NCI-H2107 (cell line): ENCODE data around the gene C1QTNF1.

Experiments used
- DNase-seq: peaks from one replicate; lab custom pipeline; 2025; lab: John Stamatoyannopoulos, UW

The C1QTNF1 gene

DNA sequence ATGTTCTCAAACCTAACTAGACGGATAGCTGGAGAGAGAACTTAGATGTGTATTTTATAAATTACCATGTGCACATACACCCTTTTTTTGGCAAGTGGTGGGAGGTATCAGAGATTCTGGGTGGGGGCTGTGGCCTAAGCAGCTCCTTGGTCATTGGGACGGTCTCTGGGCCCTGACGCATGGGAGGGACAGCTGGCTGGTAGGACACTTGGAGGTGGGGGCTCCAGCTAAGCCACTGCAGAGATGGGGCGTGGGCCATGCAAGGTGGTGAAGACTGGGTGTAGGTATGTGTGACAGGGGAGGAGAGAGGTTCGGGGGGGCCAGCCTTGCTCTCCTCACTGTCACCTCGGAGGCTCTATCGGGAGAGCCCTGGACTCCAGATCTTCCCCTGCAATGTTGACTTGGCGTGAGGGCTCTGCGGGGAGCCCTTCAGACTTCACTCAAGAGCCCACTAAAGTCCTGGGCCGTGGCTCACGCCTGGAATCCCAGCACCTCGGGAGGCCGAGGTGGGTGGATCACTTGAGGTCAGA lies 17.1 kb downstream of the C1QTNF1 start:
- DNase-seq: no peak

DNA sequence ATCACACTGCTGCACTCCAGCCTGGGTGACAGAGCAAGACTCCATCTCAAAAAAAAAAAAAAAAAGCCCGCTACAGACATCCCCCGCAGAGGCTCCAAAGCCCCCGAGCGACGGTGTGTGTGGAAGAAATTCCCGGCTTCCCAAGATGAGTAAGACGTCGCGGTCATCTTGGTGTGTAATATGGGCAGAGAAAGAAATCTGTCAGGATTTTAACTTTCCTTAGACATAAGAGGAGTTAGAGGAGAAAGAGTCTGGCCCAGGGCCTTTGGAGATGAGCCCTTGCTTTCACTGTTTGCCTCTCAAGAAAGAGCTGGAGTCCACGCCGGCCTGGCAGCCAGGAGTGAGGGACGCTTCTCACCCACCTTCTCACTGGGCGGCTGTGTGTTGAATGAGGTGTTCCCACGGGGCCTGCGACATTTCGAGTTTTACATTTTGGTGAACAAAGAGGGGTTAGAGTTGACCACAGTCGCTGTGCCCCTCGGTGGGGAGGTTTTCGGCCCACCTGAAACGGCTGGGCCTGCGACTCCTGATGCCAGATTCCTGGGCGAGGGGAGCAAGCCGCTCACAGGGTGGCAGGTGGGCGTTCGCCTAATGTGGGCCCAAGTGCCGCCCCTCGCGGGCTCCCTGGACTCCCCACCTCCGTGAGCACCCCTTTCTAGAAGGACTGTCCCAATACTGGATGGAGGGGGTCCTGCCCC lies 17.9 kb downstream of the C1QTNF1 start:
- no peak for DNase-seq

DNA sequence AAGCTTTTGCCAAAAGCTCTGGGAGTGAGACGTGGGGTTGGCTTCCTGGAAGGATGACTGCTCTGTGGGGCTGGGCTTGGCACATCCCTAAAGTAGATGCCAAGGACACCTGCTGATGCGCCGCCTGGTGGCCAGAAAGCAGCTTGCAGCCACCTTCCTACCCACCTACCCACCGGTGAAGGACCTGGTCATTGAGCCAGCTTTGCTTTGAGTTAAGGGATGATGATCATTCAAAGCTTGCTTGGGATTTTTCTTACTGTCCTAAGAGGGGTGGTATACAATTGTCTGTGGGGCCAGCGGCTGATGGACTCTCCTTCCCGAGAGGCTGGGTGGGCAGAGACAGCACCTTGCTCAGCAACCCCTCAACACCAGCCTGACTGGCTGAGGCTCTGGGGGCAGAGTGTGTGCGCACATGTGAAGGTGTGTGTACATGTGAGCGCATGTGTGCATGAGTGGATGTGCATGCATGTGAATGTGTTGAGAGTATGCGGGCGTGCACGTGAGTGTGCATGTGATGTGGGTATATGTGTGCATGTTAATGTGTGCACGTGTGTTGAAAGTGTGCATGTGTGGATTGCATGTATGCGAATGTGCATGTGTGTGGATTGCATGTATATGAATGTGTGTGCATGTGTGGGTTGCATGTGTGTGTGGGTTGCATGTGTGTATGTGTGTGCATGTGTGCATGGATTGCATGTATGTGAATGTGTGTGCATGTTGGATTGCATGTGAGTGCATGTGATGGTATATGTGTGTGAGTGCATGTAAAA lies 18.6 kb downstream of the C1QTNF1 start:
- DNase-seq: peak; percentile 55

DNA sequence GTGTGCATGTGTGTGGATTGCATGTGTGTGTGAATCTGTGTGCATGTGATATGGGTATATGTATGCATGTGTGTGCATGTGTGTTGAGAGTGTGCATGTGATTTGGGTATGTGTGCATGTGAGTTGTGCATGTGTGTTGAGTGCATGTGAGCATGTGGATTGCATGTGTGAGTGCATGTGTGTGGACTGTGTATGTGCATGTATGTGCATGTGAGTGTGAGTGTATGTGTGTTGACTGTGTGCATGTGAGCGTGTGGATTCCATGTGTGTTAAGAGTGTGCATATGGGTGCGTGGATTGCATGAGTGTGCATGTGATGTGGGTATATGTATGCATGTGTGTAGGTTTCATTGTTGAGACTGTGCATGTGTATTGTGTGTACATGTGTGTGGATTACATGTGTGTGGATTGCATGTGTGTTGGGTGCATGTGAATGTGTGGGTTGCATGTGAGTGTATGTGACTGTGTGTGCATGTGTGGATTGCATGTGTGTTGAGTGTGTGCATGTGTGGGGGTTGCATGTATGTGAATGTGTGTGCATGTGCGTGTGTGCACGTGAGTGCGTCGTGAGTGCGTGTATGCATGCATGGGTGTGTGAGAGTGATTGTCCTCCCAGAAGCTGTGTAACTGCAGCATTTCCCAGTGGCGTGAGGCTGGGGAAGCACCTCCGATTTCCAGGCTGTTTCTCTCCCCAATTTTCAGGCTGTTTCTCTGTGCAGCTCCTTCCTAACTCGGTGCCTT lies 19.4 kb downstream of the C1QTNF1 start:
- DNase-seq: no peak

DNA sequence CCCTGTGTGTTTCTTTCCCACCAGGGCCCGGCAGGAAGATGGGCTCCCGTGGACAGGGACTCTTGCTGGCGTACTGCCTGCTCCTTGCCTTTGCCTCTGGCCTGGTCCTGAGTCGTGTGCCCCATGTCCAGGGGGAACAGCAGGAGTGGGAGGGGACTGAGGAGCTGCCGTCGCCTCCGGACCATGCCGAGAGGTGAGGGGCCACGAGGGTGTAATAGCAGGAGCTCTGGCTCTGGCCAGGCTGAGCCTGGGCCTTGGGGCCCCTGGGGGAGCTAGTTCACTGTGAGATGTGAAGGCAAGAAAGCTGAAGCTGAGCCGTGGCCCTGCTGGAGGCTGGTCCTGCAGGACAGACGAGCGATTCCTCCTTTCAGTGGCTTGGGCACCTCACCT lies 20.0 kb downstream of the C1QTNF1 start:
- no peak for DNase-seq

DNA sequence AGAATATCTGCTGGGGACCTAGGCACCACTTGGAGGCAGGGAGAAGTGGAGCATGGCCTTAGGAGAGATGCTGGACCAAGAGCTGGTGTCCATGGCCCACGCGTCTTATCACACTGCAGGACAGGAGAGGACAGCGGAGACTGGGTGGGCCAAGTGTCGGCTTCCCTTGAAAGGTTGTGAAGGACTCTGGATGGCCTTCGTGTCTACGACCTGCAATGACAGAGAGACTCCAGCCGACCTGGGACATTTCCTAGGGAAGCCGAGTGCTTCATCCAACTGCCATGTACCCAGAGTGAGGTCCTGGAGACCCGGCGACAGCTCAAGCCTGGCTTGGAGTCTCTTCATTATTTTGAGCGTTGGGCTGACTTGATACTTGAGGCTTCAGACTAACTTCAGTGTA lies 20.5 kb downstream of the C1QTNF1 start:
- DNase-seq: no peak

DNA sequence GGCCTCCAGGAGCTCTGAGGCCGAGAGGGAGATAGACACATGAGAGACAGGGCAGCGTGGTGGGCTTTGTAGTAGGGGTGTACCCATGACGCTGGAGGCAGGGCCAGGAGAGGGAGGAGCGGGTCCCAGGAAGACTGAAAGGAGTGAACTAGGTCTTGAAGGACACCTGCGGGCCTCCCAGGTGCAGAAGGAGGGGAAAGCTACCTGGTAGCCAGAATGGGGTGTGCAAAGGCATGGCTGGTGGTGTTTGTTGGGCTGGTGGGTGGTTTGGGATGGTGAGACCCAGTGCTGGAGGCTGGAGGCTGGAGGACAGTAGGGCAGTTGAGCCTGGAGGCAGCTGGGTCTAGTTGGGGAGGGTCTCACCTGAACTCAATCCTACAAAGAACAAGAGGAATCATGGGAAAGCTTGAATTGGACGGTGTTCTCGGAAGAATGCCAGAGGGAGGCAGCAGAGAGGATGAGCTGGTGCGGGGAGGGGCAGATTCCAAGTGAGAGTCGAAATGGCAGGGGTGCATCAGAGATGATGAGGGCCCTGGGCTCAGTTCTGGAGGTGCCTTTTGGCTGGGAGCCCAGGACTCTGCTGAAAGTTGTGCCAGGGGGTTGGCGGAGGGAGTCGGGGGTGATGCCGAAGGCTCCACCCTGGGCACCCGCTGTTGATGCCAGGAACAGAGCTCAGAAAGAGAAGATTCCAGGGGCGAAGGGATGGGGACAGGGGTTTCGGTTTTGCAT lies 21.2 kb downstream of the C1QTNF1 start:
- DNase-seq: no peak

DNA sequence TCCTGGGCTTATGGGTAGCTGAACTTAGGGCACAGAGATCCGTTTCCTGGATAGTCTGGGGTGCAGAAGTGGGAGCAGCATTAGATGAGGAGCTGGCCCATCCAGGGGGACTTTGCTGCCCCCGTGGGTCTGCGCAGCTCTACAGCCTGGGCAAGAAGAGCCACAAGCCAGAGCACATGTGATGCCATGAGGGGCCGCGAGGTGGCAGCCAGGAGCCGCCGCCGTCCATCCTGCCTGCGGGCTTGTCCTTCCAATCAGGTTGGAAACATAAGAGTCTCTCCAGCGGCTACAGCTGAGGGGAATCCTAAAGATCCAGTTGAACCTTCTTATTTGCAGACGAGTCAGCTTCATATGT lies 21.9 kb downstream of the C1QTNF1 start:
- DNase-seq: peak; percentile 86

DNA sequence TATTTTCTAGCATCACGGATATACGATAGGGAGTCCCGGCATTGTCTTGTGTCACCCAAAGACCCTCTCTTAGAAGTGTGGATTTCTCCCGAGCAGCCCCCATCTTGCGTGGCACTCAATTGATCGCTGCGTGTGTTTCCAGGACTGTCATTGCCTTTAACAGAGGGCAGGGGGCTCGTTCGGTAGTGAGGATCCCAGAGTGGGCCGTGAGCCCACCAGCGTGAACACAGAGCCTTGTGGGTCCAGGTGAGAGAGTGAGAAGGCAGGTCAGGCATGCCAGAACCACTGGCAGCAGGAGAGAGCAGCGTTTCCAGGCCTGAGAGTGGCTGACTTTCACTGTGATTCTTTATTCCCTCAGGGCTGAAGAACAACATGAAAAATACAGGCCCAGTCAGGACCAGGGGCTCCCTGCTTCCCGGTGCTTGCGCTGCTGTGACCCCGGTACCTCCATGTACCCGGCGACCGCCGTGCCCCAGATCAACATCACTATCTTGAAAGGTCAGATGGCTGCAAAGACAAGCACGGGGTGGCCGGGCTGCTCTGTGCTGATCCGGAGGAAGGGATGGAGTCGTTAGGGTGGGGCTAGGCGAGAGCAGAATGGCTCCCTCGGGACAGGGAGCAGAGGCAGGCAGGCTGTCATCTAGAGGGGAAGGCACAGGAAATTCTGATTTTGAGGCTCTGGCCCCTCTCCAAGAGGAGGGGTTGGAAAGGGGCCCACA lies 22.4 kb downstream of the C1QTNF1 start:
- DNase-seq: no peak

DNA sequence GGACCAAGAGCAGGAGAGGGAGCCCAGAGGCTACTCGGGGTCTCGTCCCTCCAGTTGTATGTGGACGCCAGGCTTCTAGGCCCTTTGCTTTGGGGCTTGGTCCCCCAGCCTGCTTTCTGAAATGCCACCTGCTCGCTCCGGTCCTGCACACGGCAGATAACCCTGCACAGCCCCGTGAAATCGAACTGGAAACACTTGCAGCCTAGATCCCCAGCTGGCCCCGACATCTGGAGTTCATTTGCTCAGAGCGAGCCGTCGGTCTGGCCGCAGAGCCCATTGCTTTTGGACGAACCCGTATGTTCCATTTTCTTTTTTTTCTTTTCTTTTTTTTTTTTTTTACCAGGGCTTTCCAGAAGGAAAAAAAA lies 22.9 kb downstream of the C1QTNF1 start:
- DNase-seq: no peak

DNA sequence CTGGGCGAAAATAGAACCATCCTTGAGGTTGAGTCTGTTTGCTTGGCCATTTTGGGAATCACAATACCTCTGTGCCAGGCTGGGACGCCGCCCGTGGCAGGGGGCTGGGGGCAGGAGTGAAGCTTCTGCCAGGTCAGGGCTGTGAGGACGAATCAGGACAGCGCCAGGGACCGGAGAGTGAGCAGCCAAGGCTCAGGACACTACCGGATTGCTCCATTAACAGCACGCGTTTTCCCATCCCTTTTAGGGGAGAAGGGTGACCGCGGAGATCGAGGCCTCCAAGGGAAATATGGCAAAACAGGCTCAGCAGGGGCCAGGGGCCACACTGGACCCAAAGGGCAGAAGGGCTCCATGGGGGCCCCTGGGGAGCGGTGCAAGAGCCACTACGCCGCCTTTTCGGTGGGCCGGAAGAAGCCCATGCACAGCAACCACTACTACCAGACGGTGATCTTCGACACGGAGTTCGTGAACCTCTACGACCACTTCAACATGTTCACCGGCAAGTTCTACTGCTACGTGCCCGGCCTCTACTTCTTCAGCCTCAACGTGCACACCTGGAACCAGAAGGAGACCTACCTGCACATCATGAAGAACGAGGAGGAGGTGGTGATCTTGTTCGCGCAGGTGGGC lies 23.4 kb downstream of the C1QTNF1 start:
- no peak for DNase-seq

DNA sequence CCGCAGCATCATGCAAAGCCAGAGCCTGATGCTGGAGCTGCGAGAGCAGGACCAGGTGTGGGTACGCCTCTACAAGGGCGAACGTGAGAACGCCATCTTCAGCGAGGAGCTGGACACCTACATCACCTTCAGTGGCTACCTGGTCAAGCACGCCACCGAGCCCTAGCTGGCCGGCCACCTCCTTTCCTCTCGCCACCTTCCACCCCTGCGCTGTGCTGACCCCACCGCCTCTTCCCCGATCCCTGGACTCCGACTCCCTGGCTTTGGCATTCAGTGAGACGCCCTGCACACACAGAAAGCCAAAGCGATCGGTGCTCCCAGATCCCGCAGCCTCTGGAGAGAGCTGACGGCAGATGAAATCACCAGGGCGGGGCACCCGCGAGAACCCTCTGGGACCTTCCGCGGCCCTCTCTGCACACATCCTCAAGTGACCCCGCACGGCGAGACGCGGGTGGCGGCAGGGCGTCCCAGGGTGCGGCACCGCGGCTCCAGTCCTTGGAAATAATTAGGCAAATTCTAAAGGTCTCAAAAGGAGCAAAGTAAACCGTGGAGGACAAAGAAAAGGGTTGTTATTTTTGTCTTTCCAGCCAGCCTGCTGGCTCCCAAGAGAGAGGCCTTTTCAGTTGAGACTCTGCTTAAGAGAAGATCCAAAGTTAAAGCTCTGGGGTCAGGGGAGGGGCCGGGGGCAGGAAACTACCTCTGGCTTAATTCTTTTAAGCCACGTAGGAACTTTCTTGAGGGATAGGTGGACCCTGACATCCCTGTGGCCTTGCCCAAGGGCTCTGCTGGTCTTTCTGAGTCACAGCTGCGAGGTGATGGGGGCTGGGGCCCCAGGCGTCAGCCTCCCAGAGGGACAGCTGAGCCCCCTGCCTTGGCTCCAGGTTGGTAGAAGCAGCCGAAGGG lies 24.2 kb downstream of the C1QTNF1 start:
- DNase-seq: no peak

DNA sequence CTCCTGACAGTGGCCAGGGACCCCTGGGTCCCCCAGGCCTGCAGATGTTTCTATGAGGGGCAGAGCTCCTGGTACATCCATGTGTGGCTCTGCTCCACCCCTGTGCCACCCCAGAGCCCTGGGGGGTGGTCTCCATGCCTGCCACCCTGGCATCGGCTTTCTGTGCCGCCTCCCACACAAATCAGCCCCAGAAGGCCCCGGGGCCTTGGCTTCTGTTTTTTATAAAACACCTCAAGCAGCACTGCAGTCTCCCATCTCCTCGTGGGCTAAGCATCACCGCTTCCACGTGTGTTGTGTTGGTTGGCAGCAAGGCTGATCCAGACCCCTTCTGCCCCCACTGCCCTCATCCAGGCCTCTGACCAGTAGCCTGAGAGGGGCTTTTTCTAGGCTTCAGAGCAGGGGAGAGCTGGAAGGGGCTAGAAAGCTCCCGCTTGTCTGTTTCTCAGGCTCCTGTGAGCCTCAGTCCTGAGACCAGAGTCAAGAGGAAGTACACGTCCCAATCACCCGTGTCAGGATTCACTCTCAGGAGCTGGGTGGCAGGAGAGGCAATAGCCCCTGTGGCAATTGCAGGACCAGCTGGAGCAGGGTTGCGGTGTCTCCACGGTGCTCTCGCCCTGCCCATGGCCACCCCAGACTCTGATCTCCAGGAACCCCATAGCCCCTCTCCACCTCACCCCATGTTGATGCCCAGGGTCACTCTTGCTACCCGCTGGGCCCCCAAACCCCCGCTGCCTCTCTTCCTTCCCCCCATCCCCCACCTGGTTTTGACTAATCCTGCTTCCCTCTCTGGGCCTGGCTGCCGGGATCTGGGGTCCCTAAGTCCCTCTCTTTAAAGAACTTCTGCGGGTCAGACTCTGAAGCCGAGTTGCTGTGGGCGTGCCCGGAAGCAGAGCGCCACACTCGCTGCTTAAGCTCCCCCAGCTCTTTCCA lies 25.1 kb downstream of the C1QTNF1 start:
- no peak for DNase-seq

DNA sequence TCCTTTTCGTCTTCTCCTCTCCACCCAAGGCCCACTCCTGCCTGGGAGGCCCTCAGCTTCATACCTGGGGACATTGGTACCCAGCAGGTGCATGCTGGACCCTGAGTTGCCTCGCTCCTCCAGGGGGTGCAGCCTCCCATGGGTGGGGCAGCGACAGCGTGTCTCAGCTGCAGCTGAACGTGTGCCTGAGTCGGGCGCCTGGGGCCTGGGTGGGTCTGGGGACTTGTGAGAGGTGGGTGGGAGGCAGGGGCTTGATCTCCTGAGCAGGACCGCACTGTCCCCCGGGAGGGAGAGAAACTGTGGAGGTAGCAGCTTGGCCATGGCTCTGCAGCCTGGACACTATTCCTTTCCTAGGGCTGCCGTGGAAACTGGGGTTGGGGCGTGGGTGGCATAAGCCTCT lies 25.9 kb downstream of the C1QTNF1 start:
- no peak for DNase-seq

DNA sequence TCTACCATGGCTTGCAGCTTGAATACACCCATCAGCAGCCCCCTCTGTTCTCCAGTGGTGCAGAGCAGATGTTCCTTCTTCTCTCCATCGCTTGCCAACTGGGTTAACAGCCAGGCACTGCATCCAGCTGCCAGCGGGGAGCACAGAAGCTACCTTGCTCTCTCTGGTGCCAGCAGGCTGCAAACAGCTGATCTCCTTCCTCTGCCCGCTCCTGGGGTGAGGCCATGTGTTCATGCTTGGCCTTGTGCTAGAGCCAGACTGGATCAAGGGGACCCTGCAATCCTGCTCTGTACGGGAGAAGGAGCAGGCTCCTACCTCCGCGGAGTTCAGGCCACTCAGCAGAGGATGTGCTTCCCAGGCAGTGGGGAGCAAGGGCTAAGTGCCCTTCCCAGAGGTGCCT lies 26.6 kb downstream of the C1QTNF1 start:
- no peak for DNase-seq

DNA sequence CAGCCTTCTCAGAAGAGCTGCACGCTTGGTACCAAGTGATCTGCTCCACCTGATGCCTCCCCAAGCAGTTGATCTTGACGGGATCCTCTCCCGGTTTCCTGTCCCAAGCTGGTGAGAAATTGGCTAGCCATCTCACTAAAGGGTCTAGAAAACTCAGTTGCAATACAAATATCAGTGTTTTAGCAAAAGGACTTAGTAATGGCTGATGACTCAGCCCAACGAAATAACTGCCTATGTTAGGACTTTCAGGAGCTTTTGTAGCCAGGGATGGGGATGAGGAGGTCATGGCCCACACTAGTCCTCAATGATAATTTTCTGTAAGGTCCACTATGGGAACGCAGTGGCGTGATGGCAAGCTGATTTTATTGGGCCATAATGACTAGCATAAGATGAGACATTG lies 27.3 kb downstream of the C1QTNF1 start:
- DNase-seq: no peak

DNA sequence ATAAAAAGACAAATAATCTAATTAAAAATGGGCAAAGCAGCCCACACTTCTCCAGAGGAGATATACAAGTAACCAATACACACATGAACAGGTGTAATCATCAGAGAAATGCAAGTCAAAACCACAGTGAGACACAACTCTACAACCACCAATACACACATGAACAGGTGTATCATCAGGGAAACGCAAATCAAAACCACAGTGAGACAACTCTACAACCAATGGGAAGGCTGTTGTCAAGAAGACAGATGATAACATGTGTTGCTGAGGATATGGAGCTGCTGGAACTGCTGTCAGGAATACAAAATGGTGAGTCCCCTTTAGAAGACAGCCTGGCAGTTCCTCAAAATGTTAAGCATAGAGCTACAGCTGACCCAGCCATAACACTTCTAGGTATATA lies 28.2 kb downstream of the C1QTNF1 start:
- no peak for DNase-seq

DNA sequence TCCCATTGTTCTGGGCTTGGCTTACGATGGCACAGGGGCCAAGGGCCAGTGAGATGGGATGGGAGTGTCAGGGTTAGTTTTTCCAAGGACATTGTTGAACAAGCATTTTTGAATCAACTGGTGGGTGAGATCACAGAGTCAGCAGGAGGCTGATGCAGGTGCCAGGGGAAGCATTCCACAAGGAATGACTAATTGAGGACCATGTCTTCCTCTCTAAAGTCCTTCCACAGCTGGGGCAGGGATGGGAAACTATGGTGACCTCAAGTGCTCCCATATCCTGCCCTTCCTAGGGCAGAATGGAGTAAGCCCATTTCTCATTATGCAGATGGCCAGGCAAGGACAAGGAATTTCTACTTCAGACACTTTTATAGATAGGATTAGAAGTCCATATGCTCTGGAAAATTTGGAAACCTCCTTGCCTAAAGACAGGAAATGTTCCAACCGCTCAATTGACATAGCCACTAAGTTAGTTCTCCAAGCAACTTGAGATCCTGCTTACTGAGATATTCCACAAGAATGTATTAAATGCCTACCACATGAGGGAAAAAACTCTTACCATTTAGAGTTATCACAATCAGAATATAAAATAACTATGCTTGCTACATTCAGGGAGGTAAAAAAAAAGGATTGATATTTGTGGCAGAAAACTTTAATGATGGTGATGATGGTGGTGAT lies 29.4 kb downstream of the C1QTNF1 start:
- DNase-seq: no peak
